Kidney (tissue), 14 donors: ENCODE data around the gene LEMD2. TPM values are rescaled to one million over a fixed set of nuclear protein-coding genes. Genes with fewer than 3 reads are reported as not detected.
A peak's percentile ranks its signal among the peaks of the same experiment; 100 is the strongest.

ENCODE experiments used
- DNase-seq, 5 donors: peaks; one replicate each; pipeline ENCODE4 v3.0.0-alpha.2; 2013 to 2020
- FAIRE-seq: peaks from 2 replicates; lab custom pipeline; 2012; peaks lifted over from hg19 to GRCh38; lab: Jason Lieb, UNC
- H3K27ac ChIP-seq, 2 donors: one replicate each; pipeline ENCODE4 v1.7.0; 2013; ENCODE audit warnings: low read depth in 2 of 2, low read length in 2 of 2, inconsistent platforms in 1 of 2
- H3K27me3 ChIP-seq: one replicate; pipeline ENCODE4 v1.7.1; 2013; ENCODE audit warnings: low read length, inconsistent platforms; ENCODE audit not compliant: control insufficient read depth, insufficient read depth
- H3K36me3 ChIP-seq, 3 donors: one replicate each; pipeline versions ENCODE4 v1.7.0 to v1.7.1; 2013; ENCODE audit warnings: low read length in 3 of 3, control low read depth in 1 of 3, inconsistent platforms in 1 of 3; ENCODE audit not compliant: insufficient read depth in 3 of 3, control insufficient read depth in 2 of 3
- H3K4me1 ChIP-seq, 3 donors: one replicate each; pipeline versions ENCODE4 v1.7.0 to v1.7.1; 2013; ENCODE audit warnings: low read length in 3 of 3, inconsistent platforms in 1 of 3, low read depth in 1 of 3; ENCODE audit not compliant: control insufficient read depth in 2 of 3, insufficient read depth in 2 of 3
- H3K4me3 ChIP-seq, 3 donors: one replicate each; pipeline versions ENCODE4 v1.7.0 to v1.8.1; 2013; ENCODE audit warnings: low read length in 3 of 3, control low read depth in 1 of 3, inconsistent platforms in 1 of 3
- H3K9ac ChIP-seq, 3 donors: one replicate each; pipeline versions ENCODE4 v1.7.0 to v1.7.1; 2013; ENCODE audit warnings: low read length in 3 of 3, control low read depth in 1 of 3, inconsistent platforms in 1 of 3
- H3K9me3 ChIP-seq, 3 donors: one replicate each; pipeline versions ENCODE4 v1.7.0 to v1.7.1; 2013; ENCODE audit warnings: low read length in 3 of 3, control low read depth in 1 of 3, inconsistent platforms in 1 of 3; ENCODE audit not compliant: control insufficient read depth in 2 of 3, insufficient read depth in 1 of 3
- intact Hi-C: fragments of 100-400 bp; cut with DNase I; formaldehyde crosslinking; loops from one replicate; pipeline ENCODE4 v1.11.1; 2022
- polyA plus RNA-seq: library from polyadenylated mRNA; stranded (reverse); fragments of 350-450 nt; fragmentation: Illumina TruSeq; extraction: RNeasy Lipid Tissue Mini Kit (QIAGEN cat#74804); gene quantifications from one replicate; pipeline ENCODE4 v1.2.3, GENCODE V29; 2014; ENCODE audit warnings: low read depth, low replicate concordance; ENCODE audit not compliant: insufficient read depth
- total RNA-seq: library from RNA; stranded (reverse); fragmentation: NEBNext Ultra II Directional; extraction: Animal tissue kit (Norgen Biotek cat#: 25700); gene quantifications from one replicate; pipeline ENCODE4 v1.2.1, GENCODE V29; 2021
- TF ChIP-seq, protein P1 (sequence below): IDR thresholded peaks from 3 replicates; pipeline ENCODE4 v1.5.1; 2012; ENCODE audit warnings: mild to moderate bottlenecking, moderate library complexity, borderline replicate concordance; ENCODE audit not compliant: insufficient read depth; ENCODE audit errors: extremely low read depth
- donor health status: control.
- donor health status: control.
- donor health status: control.
- donor health status: control.
- donor health status: control.
- donor health status: DM: yes; HTN: yes; CAD: no.
- donor health status: Normal renal cell carcinoma (clear cell type).

Gene LEMD2
- total and polyA plus RNA-seq, 2 donors from 2014 or later, result 36.4 to 57.1 TPM

DNA sequence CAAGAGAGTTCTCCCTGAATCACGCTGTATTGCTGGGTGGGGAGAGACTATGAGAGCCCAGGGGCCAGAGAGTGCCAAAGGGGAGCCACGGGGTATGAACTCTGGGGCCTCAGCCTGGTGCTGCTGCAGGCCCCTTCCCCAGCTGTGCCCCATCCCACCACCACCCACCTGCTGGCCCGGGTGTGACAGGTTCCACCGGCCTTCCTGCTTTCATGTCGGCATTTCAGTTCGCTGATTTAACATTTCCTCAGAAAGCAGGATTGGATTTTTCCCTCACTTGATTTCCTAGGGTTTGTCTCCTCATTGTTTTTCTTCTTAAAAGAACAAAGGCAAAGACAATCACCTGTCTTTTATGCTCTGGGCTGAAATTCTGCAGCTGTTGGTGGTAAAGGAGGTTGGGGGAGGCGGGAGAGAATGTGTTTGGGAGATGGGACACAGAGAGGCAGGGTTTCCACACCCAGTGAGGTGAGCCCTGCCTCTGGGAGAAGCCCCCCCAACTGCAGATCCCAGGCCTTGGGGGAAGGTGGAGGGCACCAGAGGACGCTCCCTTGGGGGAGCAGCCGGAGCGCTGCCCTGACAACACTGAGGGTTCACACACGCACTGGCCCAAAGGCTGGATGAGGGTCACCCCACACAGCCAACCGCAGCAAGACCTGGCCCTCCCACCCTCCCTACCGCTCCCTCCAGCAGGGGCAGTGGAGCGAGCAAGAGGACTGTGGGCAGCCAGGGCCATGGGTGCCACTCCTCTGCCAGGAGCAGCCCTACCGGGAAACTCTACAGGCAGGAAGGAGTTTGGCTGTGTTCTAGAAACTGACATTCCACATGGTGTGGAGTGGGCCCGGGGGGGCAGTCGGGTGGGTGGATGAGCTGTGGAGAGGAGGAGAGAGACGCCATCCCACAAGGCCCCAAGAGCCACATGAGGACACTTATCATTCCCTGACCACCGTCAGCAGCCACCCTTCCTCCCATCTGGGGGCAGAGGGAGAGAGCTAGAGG is 25.4 kb upstream of the LEMD2 start:
- DNase-seq (peak in 1 of 5 donors; percentile 66), FAIRE-seq (no peak)
- TF ChIP-seq, protein P1, sequence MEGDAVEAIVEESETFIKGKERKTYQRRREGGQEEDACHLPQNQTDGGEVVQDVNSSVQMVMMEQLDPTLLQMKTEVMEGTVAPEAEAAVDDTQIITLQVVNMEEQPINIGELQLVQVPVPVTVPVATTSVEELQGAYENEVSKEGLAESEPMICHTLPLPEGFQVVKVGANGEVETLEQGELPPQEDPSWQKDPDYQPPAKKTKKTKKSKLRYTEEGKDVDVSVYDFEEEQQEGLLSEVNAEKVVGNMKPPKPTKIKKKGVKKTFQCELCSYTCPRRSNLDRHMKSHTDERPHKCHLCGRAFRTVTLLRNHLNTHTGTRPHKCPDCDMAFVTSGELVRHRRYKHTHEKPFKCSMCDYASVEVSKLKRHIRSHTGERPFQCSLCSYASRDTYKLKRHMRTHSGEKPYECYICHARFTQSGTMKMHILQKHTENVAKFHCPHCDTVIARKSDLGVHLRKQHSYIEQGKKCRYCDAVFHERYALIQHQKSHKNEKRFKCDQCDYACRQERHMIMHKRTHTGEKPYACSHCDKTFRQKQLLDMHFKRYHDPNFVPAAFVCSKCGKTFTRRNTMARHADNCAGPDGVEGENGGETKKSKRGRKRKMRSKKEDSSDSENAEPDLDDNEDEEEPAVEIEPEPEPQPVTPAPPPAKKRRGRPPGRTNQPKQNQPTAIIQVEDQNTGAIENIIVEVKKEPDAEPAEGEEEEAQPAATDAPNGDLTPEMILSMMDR, result no peak
- Histone ChIP-seq H3K9me3 (no peaks in the 10 kb centered on the region), H3K36me3 (no peaks in the 10 kb centered on the region), H3K27me3 (no peaks in the 10 kb centered on the region), H3K27ac (no peak overlapping the region), H3K4me1 (peaks cover 0 to 9% (median 0%) of the 10 kb centered on the region in 3 donors), H3K4me3 (no peak overlapping the region), H3K9ac (no peak overlapping the region)
- intact Hi-C loops, result no loop called here

DNA sequence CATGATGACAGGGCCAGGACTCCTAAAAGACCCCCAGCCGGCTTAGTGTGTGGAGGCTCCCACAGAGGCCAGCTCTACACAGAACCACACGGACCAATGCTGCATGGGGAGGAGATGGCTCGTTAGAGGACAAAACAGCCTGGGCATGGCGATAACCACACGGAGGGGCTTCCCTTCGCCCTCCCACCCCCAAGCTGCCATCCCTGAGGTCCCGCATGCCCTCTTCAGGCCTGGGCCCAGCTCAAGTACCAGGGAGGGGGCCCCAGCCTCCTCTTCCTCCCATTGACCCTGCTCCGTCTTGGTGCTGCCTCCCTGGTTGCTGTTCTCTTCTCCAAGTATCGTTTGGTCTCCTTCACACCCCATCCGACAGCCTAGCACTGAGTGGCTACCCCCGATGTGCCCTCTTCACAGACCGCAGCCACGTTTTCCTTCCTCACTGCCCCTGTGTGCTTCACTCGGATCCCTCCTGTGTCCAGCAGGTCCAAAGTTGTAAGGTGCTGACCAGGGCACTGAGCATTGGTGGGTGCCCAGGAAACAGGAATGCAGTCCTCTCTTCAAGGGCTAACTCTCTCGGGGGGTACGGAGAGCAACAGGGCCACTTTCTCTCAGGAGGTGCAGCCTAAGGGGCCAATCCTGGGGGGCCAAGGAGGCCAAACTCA is 24.4 kb upstream of the LEMD2 start:
- Histone ChIP-seq H3K27ac (no peak overlapping the region), H3K9me3 (no peaks in the 10 kb centered on the region), H3K27me3 (no peaks in the 10 kb centered on the region), H3K4me3 (no peak overlapping the region), H3K9ac (no peak overlapping the region), H3K36me3 (no peaks in the 10 kb centered on the region), H3K4me1 (peaks cover 0 to 6% (median 0%) of the 10 kb centered on the region in 3 donors)
- intact Hi-C loops, result no loop called here
- peak in 1 of 5 donors; percentile 58 for DNase-seq
- TF ChIP-seq, protein P1, result no peak
- no peak for FAIRE-seq

DNA sequence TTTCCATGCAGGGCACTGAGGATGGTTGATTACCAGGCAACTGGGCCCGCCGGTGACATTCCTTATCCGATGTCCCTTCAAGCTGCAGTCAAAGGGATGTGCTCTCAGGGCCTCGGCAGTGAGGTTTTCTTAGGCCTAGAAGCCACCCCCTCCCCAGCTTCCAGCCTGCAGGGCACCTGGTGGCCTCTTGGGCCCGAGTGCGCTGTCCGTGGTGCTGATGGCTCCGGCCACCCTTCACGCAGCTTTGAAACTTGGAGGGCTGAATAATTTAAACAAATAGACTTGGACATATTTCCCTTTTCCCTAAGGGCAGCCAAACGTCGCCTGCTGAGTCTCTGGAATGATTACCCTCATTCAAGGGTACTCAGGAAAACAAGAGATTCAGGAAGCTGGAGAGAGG is 23.7 kb upstream of the LEMD2 start:
- DNase-seq (peak; percentile 65 to 94 (median 90)), FAIRE-seq (no peak)
- no peak overlapping the region for H3K27ac ChIP-seq
- no peaks in the 10 kb centered on the region for H3K9me3 ChIP-seq
- no peaks in the 10 kb centered on the region for H3K27me3 ChIP-seq
- H3K4me1 ChIP-seq, result no peaks in the 10 kb centered on the region
- intact Hi-C loops, result no loop called here
- H3K36me3 ChIP-seq, result no peaks in the 10 kb centered on the region
- no peak overlapping the region for H3K4me3 ChIP-seq
- TF ChIP-seq, protein P1, result peak; percentile 17
- H3K9ac ChIP-seq, result no peak overlapping the region
